Stimulated activated CD8-positive, alpha-beta memory T cell treated with anti-CD3 and anti-CD28 coated beads, Interleukin-4, amount 100 ng/mL, for 48 hours (primary cell): Measurements from ENCODE around the gene NR3C2.

Experiments
- DNase-seq: peaks from one replicate; pipeline ENCODE4 v3.0.0-alpha.2; 2020

The NR3C2 gene

GRCh38 chr4:148434075-148434773 lies 8.0 kb downstream of the NR3C2 start:
- DNase-seq: no peak

- no peak for DNase-seq
These were observed 10.8 kb downstream of the NR3C2 start for GRCh38 chr4:148431401-148431800.

DNA sequence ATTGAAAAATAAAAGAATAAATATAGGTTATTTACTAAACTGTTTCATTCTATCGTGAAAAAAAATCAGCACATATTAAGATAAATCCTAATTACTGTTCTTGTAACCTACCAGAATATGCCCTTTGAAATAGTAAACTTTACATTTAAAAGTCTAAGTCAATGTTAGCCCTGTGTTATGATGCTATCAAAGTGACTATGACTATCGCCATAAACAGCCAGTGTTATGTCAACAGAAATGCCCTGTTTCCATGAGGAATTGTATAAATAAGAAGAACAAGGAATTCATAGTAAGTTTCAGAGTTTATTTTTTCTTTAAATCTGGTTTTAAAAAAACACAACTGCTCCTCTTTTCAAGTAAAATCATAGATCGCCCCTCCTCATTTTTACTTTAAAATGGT lies 11.4 kb downstream of the NR3C2 start:
- no peak for DNase-seq

- no peak for DNase-seq
These were observed 13.0 kb downstream of the NR3C2 start for GRCh38 chr4:148429206-148429605.

GRCh38 chr4:148426643-148427042 lies 15.6 kb downstream of the NR3C2 start:
- no peak for DNase-seq

- DNase-seq: no peak
These were observed 16.7 kb downstream of the NR3C2 start for GRCh38 chr4:148425327-148426110.

DNA sequence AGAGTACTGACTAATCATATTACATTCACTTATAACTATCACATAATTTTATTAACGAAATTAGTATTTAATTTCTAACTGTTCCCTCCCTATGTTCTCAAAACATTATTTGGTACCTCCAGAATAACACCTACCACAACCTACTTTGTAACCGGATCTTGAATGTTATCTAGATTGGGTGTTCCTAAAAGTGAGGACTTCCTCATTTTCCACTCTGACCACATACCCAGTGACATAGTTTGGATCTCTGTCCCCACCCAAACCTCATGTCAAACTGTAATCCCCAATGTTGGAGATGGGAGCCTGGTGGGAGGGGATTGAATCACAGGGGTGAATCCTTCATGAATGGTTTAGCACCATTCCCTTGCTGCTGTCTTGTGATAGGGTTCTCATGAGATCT lies 21.8 kb downstream of the NR3C2 start:
- DNase-seq: no peak

- no peak for DNase-seq
These were observed 26.7 kb downstream of the NR3C2 start for GRCh38 chr4:148415500-148415899.

DNA sequence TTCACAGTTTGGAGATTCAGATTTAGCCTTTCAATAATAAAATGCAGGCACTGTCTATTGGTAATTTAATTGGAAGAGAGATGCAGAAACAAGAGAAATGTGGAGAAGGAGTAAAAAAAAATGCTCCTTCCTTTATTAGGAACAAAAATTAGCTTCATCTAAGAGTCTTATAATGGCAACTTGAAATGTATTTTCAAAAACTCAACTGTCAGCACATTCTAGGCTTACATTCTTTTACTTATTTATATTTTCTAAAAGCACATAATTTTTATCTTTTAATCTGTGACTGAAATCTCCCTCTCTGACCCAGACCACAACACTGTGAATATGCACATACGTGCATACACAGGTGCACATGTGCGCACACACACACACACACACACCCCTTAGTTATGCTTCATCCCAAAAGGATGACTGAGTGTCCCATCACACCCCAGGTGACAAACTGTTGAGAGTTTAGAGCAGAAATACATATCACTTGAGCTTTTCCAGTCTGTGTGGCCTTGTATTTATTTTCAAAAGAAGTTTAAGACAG lies 29.7 kb downstream of the NR3C2 start:
- no peak for DNase-seq

GRCh38 chr4:148405161-148405893 lies 36.9 kb downstream of the NR3C2 start:
- no peak for DNase-seq

- no peak for DNase-seq
These were observed 43.2 kb downstream of the NR3C2 start for GRCh38 chr4:148398988-148399387.

DNA sequence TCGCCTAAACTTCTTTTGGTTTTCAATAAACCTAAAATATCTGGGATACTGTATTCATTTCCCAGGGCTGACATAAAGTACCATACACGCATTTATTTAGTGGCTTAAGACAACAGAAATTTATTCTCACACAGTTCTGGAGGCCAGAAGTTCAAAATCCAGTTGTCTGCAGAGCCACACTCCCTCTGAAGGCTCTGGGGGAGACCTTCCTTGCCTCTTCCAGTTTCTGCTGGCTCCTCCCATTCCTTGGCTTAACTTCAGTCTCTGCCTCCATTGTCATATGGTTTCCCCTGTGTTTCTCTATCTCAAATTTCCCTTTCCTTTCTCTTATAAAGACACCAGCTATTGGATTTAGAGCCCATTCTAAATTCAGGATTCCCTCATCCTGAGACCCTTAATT lies 44.4 kb downstream of the NR3C2 start:
- DNase-seq: no peak

GRCh38 chr4:148396986-148397673 lies 45.1 kb downstream of the NR3C2 start:
- DNase-seq: no peak

DNA sequence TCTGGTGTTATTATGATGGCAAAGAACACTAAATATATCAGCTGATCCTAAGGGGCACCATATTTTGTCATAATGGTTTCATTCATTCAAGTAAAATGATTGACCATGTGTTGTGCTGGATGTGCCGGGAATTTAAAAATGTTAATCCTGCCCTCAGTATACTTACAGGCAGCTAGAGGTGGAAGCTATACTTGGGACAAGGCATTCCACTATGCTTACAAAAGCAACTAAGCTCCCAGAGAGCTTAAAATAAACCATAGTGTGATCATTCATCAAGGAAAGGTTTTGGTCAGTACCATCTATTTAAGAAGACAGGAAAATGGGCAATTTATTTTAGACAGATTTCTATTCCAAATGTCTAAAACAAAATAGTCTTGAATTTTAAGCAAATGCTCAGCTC lies 46.4 kb downstream of the NR3C2 start:
- no peak for DNase-seq

DNA sequence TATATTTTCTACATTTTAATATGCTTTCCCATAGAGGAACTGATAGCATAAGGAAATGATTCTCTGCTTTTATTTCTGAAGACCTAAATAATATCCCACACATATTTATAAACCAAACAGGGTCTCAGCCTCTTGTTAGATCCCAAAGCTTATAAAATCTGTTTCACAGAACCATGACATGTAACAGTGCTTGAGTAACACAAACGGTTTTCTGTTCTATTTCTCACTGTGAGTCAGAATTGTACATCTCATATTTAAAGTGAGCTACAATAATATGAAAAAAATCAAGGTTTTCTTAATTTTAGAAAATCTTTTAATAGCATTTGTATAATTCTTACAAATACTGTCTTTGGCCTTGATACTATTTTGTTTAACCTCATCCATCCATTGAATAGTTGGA lies 51.2 kb downstream of the NR3C2 start:
- no peak for DNase-seq

GRCh38 chr4:148390311-148390710 lies 51.9 kb downstream of the NR3C2 start:
- no peak for DNase-seq

DNA sequence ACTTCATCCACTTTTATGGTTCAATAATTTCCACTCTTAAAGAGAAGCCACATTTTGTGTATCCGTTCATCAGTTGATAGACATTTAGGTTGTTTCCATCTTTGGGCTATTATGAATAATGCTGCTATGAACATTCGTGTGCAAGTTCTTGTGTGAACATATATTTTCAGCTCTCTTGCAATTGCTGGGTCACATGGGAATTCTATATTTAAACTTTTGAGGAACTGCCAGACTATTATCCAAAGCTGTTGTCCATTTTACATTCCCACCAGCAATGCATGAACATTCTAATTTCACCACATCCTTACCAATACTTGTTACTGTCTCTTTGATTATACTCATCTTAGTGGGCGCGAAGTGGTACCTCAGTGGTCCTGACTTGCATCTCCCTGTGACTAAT lies 61.9 kb downstream of the NR3C2 start:
- no peak for DNase-seq

GRCh38 chr4:148376151-148376550 lies 66.1 kb downstream of the NR3C2 start:
- no peak for DNase-seq

DNA sequence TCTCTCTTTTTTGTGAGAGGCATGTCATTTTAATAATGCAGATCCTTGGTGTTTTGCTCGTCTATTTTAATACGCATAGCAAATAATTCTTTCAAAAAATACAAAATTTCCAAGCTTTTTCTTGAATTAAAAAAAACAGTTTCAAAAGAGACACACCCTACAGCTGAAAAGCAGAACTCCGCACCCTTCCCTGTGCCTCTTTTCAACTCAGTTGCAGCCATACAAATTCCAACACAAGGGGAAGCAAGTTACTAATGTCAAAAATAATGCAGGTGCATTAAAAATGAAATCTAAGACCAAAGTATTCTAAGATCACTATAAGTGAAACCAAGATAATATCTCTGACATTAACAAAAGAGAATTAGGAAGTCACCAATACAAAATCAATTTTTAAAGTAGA lies 66.6 kb downstream of the NR3C2 start:
- no peak for DNase-seq

- DNase-seq: no peak
These were observed 69.1 kb downstream of the NR3C2 start for GRCh38 chr4:148373093-148373492.

DNA sequence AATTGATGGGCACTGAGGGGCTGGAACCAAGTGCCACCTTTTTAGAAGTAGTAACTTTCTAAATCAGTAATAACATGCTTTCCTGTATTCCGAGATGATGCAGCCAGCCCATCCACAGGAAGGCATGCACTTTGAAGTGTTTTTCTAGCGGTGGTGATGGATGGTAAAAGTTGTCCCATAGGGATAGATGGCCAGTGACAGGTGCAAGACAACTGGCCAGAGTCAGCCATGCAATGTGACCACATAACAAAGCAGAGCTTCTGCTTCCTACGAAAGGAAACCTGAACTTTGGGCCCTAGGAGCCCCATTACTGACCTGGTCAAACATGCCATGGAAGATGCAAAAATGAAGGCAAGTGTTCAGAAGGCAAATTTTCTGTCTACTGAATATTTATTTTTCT lies 72.3 kb downstream of the NR3C2 start:
- DNase-seq: no peak

GRCh38 chr4:148367756-148368155 lies 74.5 kb downstream of the NR3C2 start:
- no peak for DNase-seq

DNA sequence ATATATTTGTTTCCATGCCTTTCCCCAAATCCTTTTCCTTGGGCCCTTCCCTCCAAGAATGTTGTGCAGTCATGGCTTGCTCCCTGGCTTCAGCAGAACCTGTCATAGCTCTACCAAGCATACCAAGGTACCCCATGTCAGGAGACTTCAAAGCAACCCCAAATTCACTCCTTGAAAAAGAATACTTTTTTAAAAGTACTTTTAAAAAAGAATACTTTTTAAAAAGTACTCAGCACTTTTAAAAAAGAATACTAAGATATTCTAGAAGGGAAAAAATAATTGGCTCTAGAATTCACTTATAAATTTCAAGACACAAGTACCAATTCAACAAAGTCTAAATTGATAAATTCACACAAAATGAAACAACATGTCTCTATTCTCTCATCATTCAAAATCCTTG lies 76.0 kb downstream of the NR3C2 start:
- no peak for DNase-seq
